Calu3 (cell line): ENCODE results near the gene TSPAN32. TPM values are rescaled to one million over a fixed set of nuclear protein-coding genes. Genes with fewer than 3 reads are reported as not detected.

ENCODE experiments used
- BruUV-seq: library from RNA; stranded (reverse); fragments of 400-500 nt; replicated peaks from 2 replicates; lab custom pipeline; 2021; lab: Mats Ljungman, UMichigan
- CTCF ChIA-PET: fragments of 300-600 bp; sonication (Branson Sonifier 250); formaldehyde crosslinking; loops from one replicate; lab custom pipeline; 2022; ENCODE audit warnings: antibody characterized with exemption; lab: Charles Lee
- DNase-seq: peaks from one replicate; pipeline ENCODE4 v3.0.0; 2022
- H3K27ac Mint-ChIP-seq: one replicate; pipeline ENCODE4 v1.8.0; 2022; ENCODE audit warnings: mixed read lengths; ENCODE audit not compliant: unreplicated experiment
- H3K27me3 Mint-ChIP-seq: one replicate; pipeline ENCODE4 v1.8.0; 2022; ENCODE audit warnings: mixed read lengths; ENCODE audit not compliant: unreplicated experiment
- H3K36me3 Mint-ChIP-seq: one replicate; pipeline ENCODE4 v1.8.0; 2022; ENCODE audit warnings: mild to moderate bottlenecking, moderate library complexity, mixed read lengths; ENCODE audit not compliant: insufficient read depth, unreplicated experiment
- H3K4me1 Mint-ChIP-seq: one replicate; pipeline ENCODE4 v1.8.0; 2022; ENCODE audit warnings: mild to moderate bottlenecking, low read depth, mixed read lengths; ENCODE audit not compliant: unreplicated experiment
- H3K4me3 Mint-ChIP-seq: one replicate; pipeline ENCODE4 v1.8.0; 2022; ENCODE audit warnings: mild to moderate bottlenecking, low read depth, moderate library complexity, mixed read lengths; ENCODE audit not compliant: unreplicated experiment
- H3K9me3 Mint-ChIP-seq: one replicate; pipeline ENCODE4 v1.8.0; 2022; ENCODE audit warnings: low read depth, mixed read lengths; ENCODE audit not compliant: unreplicated experiment
- CTCF ChIP-seq: fragments of 200-600 bp; IDR thresholded peaks from one replicate; pipeline ENCODE4 v1.8.0; 2022; ENCODE audit warnings: antibody characterized with exemption; ENCODE audit not compliant: unreplicated experiment
- intact Hi-C: fragments of 100-400 bp; cut with micrococcal nuclease; formaldehyde crosslinking; loops from one replicate; pipeline ENCODE4 v1.10.0; 2022; ENCODE audit not compliant: unreplicated experiment
- total RNA-seq: library from RNA; stranded (reverse); gene quantifications from 2 replicates; pipeline ENCODE4 v1.2.3, GENCODE V29; 2022

The TSPAN32 gene
- total RNA-seq, 1 experiment from 2014 or later, result not detected

- Mint-ChIP-seq H3K27ac (no peak overlapping the region), H3K9me3 (no peaks in the 10 kb centered on the region), H3K4me3 (no peak overlapping the region), H3K4me1 (no peaks in the 10 kb centered on the region), H3K27me3 (peaks cover 69% of the 10 kb centered on the region), H3K36me3 (no peaks in the 10 kb centered on the region)
- no peak for TF ChIP-seq CTCF
- DNase-seq, result no peak
- intact Hi-C loops, result no loop called here
- no TSS peak for BruUV-seq
- CTCF ChIA-PET, result no interaction called here
Observed at GRCh38 chr11:2325123-2325522, 23.3 kb downstream of the TSPAN32 start.

GRCh38 chr11:2325719-2326118 is 23.9 kb downstream of the TSPAN32 start:
- DNase-seq, result no peak
- Mint-ChIP-seq H3K9me3 (peaks cover 4% of the 10 kb centered on the region), H3K27ac (no peak overlapping the region), H3K36me3 (no peaks in the 10 kb centered on the region), H3K4me1 (no peaks in the 10 kb centered on the region), H3K27me3 (peaks cover 69% of the 10 kb centered on the region), H3K4me3 (no peak overlapping the region)
- no peak for TF ChIP-seq CTCF
- CTCF ChIA-PET, result interaction anchor here (0.5 kb wide), 1 partner anchor 336 kb away, joined by 6 read pairs; no protein-coding TSS in a partner anchor
- no TSS peak for BruUV-seq
- intact Hi-C loops, result no loop called here

- Mint-ChIP-seq H3K36me3 (no peaks in the 10 kb centered on the region), H3K27me3 (peaks cover 58% of the 10 kb centered on the region), H3K4me3 (no peak overlapping the region), H3K4me1 (no peaks in the 10 kb centered on the region), H3K27ac (no peak overlapping the region), H3K9me3 (peaks cover 9% of the 10 kb centered on the region)
- CTCF ChIA-PET, result interaction anchor here (0.6 kb wide), 1 partner anchor 8 kb away, joined by 3 read pairs; no protein-coding TSS in a partner anchor
- TF ChIP-seq CTCF, result no peak
- DNase-seq, result no peak
- intact Hi-C loops, result no loop called here
- BruUV-seq, result no TSS peak
Observed at GRCh38 chr11:2327032-2327431, 25.2 kb downstream of the TSPAN32 start.

GRCh38 chr11:2328021-2328420 is 26.2 kb downstream of the TSPAN32 start:
- H3K36me3 Mint-ChIP-seq, result no peaks in the 10 kb centered on the region
- intact Hi-C loops, result no loop called here
- peaks cover 9% of the 10 kb centered on the region for H3K9me3 Mint-ChIP-seq
- peaks cover 48% of the 10 kb centered on the region for H3K27me3 Mint-ChIP-seq
- H3K4me1 Mint-ChIP-seq, result no peaks in the 10 kb centered on the region
- no peak for TF ChIP-seq CTCF
- CTCF ChIA-PET, result no interaction called here
- no TSS peak for BruUV-seq
- DNase-seq, result no peak
- no peak overlapping the region for H3K4me3 Mint-ChIP-seq
- no peak overlapping the region for H3K27ac Mint-ChIP-seq
